HG03565 (cell line): ENCODE data around the gene ANXA6.

Experiments used
- ATAC-seq: cut with Tn5 transposase; IDR thresholded peaks from one replicate; pipeline ENCODE4 v1.9.1; 2021; ENCODE audit warnings: mild to moderate bottlenecking, moderate library complexity; ENCODE audit not compliant: unreplicated experiment

Gene ANXA6

GRCh38 chr5:151132963-151133362, 24.6 kb downstream of the ANXA6 start:
- ATAC-seq = no peak

- no peak for ATAC-seq
These were observed 26.4 kb downstream of the ANXA6 start for GRCh38 chr5:151130922-151131891.

GRCh38 chr5:151130235-151130921, 27.2 kb downstream of the ANXA6 start:
- ATAC-seq = no peak

- no peak for ATAC-seq
These were observed 28.8 kb downstream of the ANXA6 start for GRCh38 chr5:151128817-151129216.

GRCh38 chr5:151127926-151128325, 29.7 kb downstream of the ANXA6 start:
- no peak for ATAC-seq

GRCh38 chr5:151126199-151126645, 31.4 kb downstream of the ANXA6 start:
- peak; percentile 28 for ATAC-seq

GRCh38 chr5:151125421-151125820, 32.2 kb downstream of the ANXA6 start:
- no peak for ATAC-seq

- ATAC-seq = peak; percentile 80
These were observed 33.5 kb downstream of the ANXA6 start for GRCh38 chr5:151123897-151124751.

GRCh38 chr5:151122828-151123227, 34.8 kb downstream of the ANXA6 start:
- no peak for ATAC-seq

- ATAC-seq = no peak
These were observed 35.9 kb downstream of the ANXA6 start for GRCh38 chr5:151121665-151122064.

- no peak for ATAC-seq
These were observed 36.5 kb downstream of the ANXA6 start for GRCh38 chr5:151121095-151121494.

- ATAC-seq = no peak
These were observed 38.5 kb downstream of the ANXA6 start for GRCh38 chr5:151118913-151119575.

GRCh38 chr5:151115272-151115905, 42.2 kb downstream of the ANXA6 start:
- ATAC-seq = no peak

GRCh38 chr5:151113651-151114050, 43.9 kb downstream of the ANXA6 start:
- ATAC-seq = no peak

- no peak for ATAC-seq
These were observed 46.6 kb downstream of the ANXA6 start for GRCh38 chr5:151110992-151111391.

GRCh38 chr5:151110122-151110681, 47.4 kb downstream of the ANXA6 start:
- ATAC-seq = peak; percentile 33

- no peak for ATAC-seq
These were observed 49.0 kb downstream of the ANXA6 start for GRCh38 chr5:151108566-151108965.

- no peak for ATAC-seq
These were observed 49.6 kb downstream of the ANXA6 start for GRCh38 chr5:151107738-151108520.

GRCh38 chr5:151107084-151107483, 50.5 kb downstream of the ANXA6 start:
- ATAC-seq = no peak
